ENCODE measurements around the gene UBQLN1. TPM values are rescaled to one million over a fixed set of nuclear protein-coding genes. Genes with fewer than 3 reads are reported as not detected.
A peak's percentile ranks its signal among the peaks of the same experiment; 100 is the strongest.
"Not testable (repeated sequence)": the region's sequence is repeated elsewhere in the genome, so short reads cannot be mapped to it uniquely, and the experiment has no call there.

UBQLN1 gene
- total RNA-seq, 2 donors from 2014 or later: 75.6 to 101 TPM

DNA sequence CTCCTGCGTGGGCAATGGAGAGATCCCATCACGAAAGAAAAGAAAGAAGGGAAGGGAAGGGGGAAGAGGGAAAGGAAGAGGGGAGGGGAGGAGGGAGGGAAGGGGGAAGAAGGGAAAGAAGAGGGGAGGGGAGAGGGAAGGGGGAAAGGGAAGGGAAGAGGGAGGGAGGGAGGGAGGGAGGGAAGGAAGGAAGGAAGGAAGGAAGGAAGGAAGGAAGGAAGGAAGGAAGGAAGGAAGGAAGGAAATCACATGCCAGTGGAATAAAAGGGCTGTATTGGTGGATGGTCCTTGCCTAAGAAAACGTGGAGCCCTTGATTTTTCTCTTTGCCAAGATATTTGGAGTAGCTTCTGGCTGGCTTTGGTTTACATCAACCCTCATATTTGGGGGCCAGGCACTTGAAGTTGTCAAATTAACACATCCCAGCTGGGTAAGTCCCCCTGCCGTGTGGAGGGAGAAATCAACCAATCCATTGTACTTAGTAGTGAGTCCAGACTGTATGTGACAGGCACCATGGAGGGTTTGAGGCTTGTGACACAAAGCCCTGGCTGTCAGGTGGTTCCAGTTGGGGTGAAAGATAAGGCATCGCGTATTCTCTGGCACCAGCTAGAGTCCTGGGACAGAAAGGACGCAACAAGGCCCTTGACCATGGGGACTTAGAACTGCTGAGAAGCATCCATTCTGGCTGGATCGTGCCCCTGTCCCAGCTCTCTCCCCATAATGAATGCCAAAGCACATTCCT, 61.1 kb downstream of the UBQLN1 start:
- intact Hi-C loops (cut with DNase I): no loop called here
- DNase-seq (ENCODE audit: low spot score): no peak

- intact Hi-C loops (cut with DNase I): no loop called here
- DNase-seq (ENCODE audit: low spot score): no peak
Observed at GRCh38 chr9:83642793-83643192, 65.0 kb downstream of the UBQLN1 start.

GRCh38 chr9:83639266-83639665, 68.5 kb downstream of the UBQLN1 start:
- intact Hi-C loops (cut with DNase I): no loop called here
- DNase-seq (ENCODE audit: low spot score): no peak

DNA sequence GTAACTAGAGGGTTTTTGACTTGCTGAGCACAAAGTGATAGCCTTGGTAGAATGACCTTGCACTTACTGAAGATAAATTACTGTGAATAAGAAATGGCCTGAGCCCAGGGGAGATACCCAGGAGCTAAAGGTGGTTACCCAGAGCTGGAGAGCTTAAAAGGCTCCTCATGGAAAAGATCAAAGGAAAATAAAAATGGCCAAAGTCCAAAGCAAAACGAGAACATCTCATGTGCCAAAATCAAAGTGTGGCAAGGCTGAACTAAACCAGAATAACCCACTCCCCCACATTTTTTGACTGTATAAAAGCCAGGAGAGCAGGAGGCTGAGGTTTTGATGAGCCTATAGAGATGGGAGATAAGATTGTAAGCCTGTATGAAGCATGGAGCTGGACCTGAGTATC, 70.4 kb downstream of the UBQLN1 start:
- DNase-seq (ENCODE audit: low spot score): no peak
- intact Hi-C loops (cut with DNase I): no loop called here

DNA sequence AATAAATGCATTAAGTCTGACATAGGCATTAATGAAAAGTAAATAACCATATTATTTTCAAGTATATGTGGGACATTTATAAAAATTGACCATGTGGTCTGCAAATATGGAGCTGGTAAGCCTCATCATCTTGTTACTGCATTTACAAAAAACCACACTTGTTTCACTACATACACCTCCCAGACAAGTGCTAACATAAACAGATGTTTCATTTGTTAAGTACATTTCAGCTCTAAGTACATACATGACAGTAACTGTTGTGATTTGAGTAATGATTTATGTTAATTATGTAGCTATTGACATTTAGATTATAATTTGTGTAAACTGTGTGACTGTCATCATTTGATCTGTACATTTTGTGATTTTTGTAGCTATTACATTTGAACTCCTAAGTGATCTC, 70.9 kb downstream of the UBQLN1 start:
- no peak for DNase-seq (ENCODE audit: low spot score)
- intact Hi-C loops (cut with DNase I): no loop called here

GRCh38 chr9:83633676-83634075, 74.1 kb downstream of the UBQLN1 start:
- no peak for DNase-seq (ENCODE audit: low spot score)
- intact Hi-C loops (cut with DNase I): no loop called here

DNA sequence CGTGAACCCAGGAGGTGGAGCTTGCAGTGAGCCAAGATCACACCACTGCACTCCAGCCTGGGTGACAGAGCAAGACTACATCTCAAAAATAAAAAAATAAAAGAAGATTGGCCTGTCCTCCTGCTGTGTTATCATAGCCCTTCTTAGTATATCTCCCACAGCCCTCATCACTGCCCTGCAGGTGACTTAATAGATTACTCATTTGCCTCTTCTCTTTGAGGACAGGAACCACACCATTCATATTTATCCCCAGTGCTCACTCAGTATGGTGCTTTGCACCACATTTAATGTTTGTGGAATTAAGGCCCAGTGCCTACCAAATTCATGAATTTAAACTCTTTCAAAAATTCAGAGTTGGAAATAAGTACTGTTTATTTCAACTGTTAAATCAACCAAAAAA, 74.5 kb downstream of the UBQLN1 start:
- intact Hi-C loops (cut with DNase I): no loop called here
- no peak for DNase-seq (ENCODE audit: low spot score)

DNA sequence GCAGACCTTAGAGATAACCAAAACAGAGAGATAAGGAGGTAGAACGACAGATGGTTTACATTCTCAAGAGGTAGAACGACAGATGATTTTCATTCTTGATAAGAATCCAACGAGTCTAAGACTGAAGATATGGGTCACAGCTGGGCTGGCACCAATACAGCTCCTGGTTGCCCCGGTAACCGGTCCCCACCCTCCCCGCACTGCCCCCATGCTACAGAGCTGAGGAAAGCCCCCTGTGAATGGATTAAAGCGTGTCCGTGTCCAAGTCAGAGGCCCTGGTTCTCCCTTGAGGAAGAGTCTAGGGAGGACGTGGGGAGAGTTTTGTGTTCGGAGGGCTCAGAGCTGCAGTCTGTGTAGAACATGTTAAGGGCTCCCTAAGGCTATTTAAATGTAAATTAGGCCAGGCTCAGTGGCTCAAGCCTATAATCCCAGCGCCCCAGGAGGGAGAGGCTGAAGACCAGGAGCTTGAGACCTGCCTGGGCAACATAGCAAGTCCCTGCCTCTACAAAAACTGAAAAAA, 76.8 kb downstream of the UBQLN1 start:
- intact Hi-C loops (cut with DNase I): no loop called here
- DNase-seq (ENCODE audit: low spot score): no peak

DNA sequence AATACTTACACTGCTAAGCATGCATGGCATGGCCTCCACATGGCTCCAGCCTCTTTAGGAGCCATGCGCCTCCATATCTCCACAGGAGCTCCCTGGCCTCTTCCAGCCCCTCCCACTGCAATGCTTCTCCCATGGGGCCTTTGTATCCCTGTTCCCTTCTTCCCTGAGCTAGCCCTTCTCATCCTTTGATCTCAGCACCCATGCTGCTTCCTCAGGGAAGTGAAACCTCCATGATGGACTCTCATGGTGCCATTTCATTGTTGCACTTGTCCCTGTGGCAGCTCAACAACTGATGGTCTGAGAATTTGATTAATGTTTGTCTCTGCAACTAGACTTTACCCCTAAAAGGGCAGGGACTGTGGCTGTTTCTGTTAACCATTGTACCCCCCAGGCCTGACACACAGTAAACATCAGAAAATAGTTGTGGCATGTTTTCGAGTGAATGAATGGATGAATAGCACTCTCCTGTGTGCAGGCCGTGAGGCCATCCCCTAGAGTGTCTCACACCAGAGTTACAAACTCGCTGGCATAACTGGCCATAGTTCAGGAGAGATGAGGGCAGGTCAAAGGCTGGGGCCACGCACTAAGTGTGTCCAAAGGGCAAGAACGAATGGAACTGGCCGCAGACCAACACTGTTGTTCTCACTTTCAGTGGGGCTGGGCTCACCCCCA, 78.2 kb downstream of the UBQLN1 start:
- no peak for DNase-seq (ENCODE audit: low spot score)
- intact Hi-C loops (cut with DNase I): no loop called here

DNA sequence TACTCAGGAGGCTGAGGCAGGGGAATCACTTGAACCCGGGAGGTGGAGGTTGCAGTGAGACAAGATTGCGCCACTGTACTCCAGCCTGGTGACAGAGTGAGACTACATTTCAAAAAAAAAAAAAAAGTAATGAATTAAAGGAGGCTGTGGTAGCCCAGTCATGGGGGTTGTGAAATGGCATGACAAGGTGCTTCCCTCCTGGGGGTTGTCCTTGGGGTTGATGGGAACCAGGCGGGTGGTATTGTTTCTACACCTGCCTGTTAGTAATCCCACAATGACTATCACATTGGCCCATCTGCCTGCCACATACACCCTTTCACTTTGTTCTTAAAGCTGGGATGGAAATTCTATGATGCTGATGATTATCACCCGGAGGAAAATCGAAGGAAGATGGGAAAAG, 79.2 kb downstream of the UBQLN1 start:
- DNase-seq (ENCODE audit: low spot score): no peak
- intact Hi-C loops (cut with DNase I): no loop called here

GRCh38 chr9:83625178-83625577, 82.6 kb downstream of the UBQLN1 start:
- intact Hi-C loops (cut with DNase I): no loop called here
- no peak for DNase-seq (ENCODE audit: low spot score)

DNA sequence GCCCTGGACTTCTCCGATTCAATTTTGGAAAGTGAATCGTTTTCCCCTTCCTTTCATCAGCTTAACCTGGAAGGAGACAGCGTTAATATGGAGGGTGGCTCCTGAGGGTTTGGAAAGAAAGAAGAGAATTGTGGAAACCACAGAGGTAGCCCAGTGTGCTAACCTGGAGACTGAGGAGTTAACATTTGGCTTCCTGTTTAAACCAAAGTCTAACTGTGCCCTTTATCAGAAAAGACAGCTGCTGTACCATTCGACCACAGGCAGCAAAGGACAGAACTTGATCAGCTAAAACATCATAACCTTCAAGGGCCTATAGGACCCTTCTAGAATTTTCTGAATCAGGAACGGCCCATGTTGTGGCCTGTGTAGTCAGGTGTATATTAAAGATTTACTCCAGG, 84.1 kb downstream of the UBQLN1 start:
- DNase-seq (ENCODE audit: low spot score): no peak
- intact Hi-C loops (cut with DNase I): no loop called here

- intact Hi-C loops (cut with DNase I): no loop called here
- peak; percentile 89 for DNase-seq (ENCODE audit: low spot score)
Observed at GRCh38 chr9:83622939-83623678, 84.6 kb downstream of the UBQLN1 start, which contains the start of gene IDNK. IDNK (plus strand) TSS chr9:83623143; CDS start chr9:83623172, 29 bp downstream.

DNA sequence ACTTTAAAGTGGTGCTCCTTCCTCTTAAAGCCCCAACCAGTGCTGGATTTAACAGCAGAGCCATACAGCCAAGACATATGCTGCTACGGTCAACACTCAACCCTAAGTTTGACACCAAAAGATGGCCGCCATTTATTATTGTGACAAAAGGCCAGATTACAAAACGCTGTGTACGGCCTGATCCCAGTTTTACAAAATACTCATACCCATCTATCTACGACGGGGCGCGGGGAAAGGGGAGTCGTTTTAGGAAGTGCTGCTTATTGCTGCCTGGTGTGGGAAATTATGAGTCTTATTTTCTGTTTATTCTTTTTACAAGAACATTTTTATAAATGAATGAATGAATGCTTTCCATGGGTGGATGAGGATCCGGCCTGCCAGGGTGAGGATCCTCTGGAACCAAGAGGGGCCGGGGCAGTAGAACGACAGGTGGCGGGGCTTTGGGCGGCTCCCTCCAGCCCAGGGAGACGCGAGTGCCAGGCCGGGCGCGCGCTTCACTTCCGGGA, 85.3 kb downstream of the UBQLN1 start:
- intact Hi-C loops (cut with DNase I): no loop called here
- DNase-seq (ENCODE audit: low spot score): peak; percentile 92

- intact Hi-C loops (cut with DNase I): no loop called here
- DNase-seq (ENCODE audit: low spot score): no peak
Observed at GRCh38 chr9:83620841-83621636, 86.7 kb downstream of the UBQLN1 start.

DNA sequence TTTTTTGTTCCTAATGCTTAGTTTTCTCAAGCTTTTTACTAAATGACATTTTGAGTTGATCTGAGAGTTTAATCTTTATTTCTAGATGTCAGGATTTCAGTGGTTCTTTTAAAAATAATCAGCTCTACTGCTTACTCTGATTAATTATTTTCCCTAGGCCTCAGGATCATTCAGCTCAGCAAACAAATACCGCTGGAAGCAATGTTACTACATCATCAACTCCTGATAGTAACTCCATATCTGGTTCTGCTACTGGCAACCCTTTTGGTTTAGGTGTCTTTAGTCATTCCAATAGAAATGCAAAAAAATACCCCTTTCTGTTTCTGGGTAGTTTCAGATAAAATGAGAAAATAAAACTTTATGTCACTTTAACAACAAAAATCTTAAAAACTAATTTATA, 90.5 kb downstream of the UBQLN1 start:
- no peak for DNase-seq (ENCODE audit: low spot score)
- intact Hi-C loops (cut with DNase I): no loop called here

- intact Hi-C loops (cut with DNase I); DNase-seq (ENCODE audit: low spot score): not testable (repeated sequence)
Observed at GRCh38 chr9:83613298-83613697, 94.5 kb downstream of the UBQLN1 start.

All from posterior vena cava (tissue), 2 donors.